Trophoblast cell (in vitro differentiated cells and primary cell): Measurements from ENCODE around the gene EIF3F.

Experiments
- DNase-seq, 2 donors: peaks; one replicate each; pipeline ENCODE4 v3.0.0-alpha.2; 2016
- H2AFZ ChIP-seq: 2 replicates; pipeline ENCODE4 v1.6.1; 2013; ENCODE audit warnings: low read length, moderate library complexity, mild to moderate bottlenecking; ENCODE audit not compliant: insufficient read depth, poor library complexity
- H2AK5ac ChIP-seq: 2 replicates; pipeline ENCODE4 v1.6.1; 2013; ENCODE audit warnings: mild to moderate bottlenecking, low read length
- H2BK120ac ChIP-seq: 2 replicates; pipeline ENCODE4 v1.6.1; 2013; ENCODE audit warnings: low read length, mild to moderate bottlenecking, moderate library complexity; ENCODE audit not compliant: insufficient read depth, poor library complexity
- H2BK12ac ChIP-seq: 2 replicates; pipeline ENCODE4 v1.6.1; 2013; ENCODE audit warnings: mild to moderate bottlenecking, low read length, moderate library complexity
- H2BK5ac ChIP-seq: 2 replicates; pipeline ENCODE4 v1.6.1; 2013; ENCODE audit warnings: low read length, low read depth, moderate library complexity, mild to moderate bottlenecking; ENCODE audit not compliant: poor library complexity
- H3K14ac ChIP-seq: 2 replicates; pipeline ENCODE4 v1.6.1; 2013; ENCODE audit warnings: mild to moderate bottlenecking, low read length
- H3K18ac ChIP-seq: 2 replicates; pipeline ENCODE4 v1.6.1; 2013; ENCODE audit warnings: mild to moderate bottlenecking, low read length
- H3K23ac ChIP-seq: 2 replicates; pipeline ENCODE4 v1.6.1; 2013; ENCODE audit warnings: low read length
- H3K27ac ChIP-seq: 2 replicates; pipeline ENCODE4 v1.5.1; 2013; ENCODE audit warnings: low read depth, mild to moderate bottlenecking, inconsistent platforms, low read length, moderate library complexity
- H3K27me3 ChIP-seq: 2 replicates; pipeline ENCODE4 v1.6.1; 2013; ENCODE audit warnings: inconsistent platforms, mild to moderate bottlenecking, low read length, moderate library complexity; ENCODE audit not compliant: insufficient read depth
- H3K36me3 ChIP-seq, 2 experiments: 1 replicate in 1 of 2; 2 replicates in 1 of 2; pipeline ENCODE4 v1.6.1; 2013; ENCODE audit warnings: low read length in 2 of 2, mild to moderate bottlenecking in 2 of 2, moderate library complexity in 1 of 2; ENCODE audit not compliant: insufficient read depth in 2 of 2, control insufficient read depth in 1 of 2
- H3K4ac ChIP-seq: 2 replicates; pipeline ENCODE4 v1.6.1; 2013; ENCODE audit warnings: low read depth, mild to moderate bottlenecking, low read length, moderate library complexity
- H3K4me1 ChIP-seq, 2 experiments: 1 replicate in 1 of 2; 2 replicates in 1 of 2; pipeline ENCODE4 v1.6.1; 2013; ENCODE audit warnings: low read length in 2 of 2, mild to moderate bottlenecking in 2 of 2, moderate library complexity in 1 of 2; ENCODE audit not compliant: insufficient read depth in 2 of 2, control insufficient read depth in 1 of 2
- H3K4me2 ChIP-seq: 2 replicates; pipeline ENCODE4 v1.6.1; 2013; ENCODE audit warnings: inconsistent platforms, mild to moderate bottlenecking, low read length, moderate library complexity
- H3K4me3 ChIP-seq: 2 replicates; pipeline ENCODE4 v1.5.1; 2013; ENCODE audit warnings: mild to moderate bottlenecking, low read depth, low read length, inconsistent platforms
- H3K79me1 ChIP-seq: one replicate; pipeline ENCODE4 v1.6.1; 2013; ENCODE audit warnings: low read length
- H3K79me2 ChIP-seq: 2 replicates; pipeline ENCODE4 v1.6.1; 2013; ENCODE audit warnings: low read length, mild to moderate bottlenecking; ENCODE audit not compliant: control insufficient read depth, insufficient read depth, poor library complexity
- H3K9ac ChIP-seq: 2 replicates; pipeline ENCODE4 v1.6.1; 2013; ENCODE audit warnings: mild to moderate bottlenecking, low read length
- H3K9me3 ChIP-seq: 2 replicates; pipeline ENCODE4 v1.6.1; 2013; ENCODE audit warnings: low read depth, mild to moderate bottlenecking, control low read depth, inconsistent platforms, low read length; ENCODE audit not compliant: insufficient read depth
- H4K12ac ChIP-seq: 2 replicates; pipeline ENCODE4 v1.6.1; 2013; ENCODE audit warnings: low read depth, mild to moderate bottlenecking, low read length, moderate library complexity
- H4K8ac ChIP-seq: 2 replicates; pipeline ENCODE4 v1.6.1; 2013; ENCODE audit warnings: low read depth, mild to moderate bottlenecking, low read length, moderate library complexity
- H4K91ac ChIP-seq: one replicate; pipeline ENCODE4 v1.6.1; 2013; ENCODE audit warnings: low read depth, mild to moderate bottlenecking, low read length, moderate library complexity
- WGBS: extraction: QIAGEN DNeasy Blood & Tissue Kit; methylation state at CpG from one replicate; pipeline ENCODE4 v1.1.7; 2013; ENCODE audit warnings: missing lambda C conversion rate; ENCODE audit not compliant: insufficient read length, insufficient coverage; ENCODE audit errors: extremely low coverage; 5-methylcytosine and 5-hydroxymethylcytosine counted together

The EIF3F gene

DNA sequence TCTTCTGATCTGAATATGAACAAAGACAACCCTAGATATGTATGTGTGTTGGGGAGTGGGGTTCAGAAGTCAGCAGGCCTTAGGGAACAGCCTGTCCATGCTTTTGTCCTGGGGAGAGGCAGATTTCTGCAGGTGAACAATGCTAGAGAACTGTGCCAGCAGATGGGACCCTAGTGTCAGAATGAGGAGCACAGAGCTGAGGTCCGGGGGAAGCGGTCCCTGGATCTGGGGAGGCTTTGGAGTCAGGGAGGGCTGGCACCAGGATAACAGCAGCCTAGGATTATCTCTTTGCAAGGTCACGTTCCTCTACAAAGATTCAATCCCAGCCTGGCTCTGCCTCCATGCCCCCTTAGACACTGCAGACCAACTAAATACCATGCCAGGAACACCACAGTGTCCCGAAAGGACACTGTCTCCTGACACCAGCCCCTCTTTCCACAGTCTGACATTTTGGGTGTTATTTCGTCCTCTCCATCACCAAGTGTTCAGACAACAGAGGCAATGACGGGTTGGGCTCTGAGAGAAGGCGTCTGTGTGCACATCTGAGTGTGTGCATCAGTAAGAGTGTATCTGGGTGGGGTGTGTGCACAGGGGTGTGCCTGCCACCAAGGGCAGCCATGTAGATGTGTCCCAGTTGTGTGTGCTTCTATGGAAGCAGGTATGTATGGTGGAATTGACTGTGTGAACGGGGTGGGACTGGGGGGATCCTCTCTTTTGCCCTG, 43.5 kb downstream of the EIF3F start:
- Histone ChIP-seq H3K18ac (no peak overlapping the region), H3K23ac (no peak overlapping the region), H2AFZ (no peak overlapping the region), H4K12ac (no peak overlapping the region), H3K9me3 (peaks cover 1% of the 10 kb centered on the region), H3K27me3 (peaks cover 3% of the 10 kb centered on the region), H3K9ac (no peak overlapping the region), H3K79me1 (no peaks in the 10 kb centered on the region), H3K4ac (no peak overlapping the region), H4K91ac (no peak overlapping the region), H3K27ac (no peak overlapping the region), H3K4me1 (peaks cover 3% of the 10 kb centered on the region in 2 experiments), H3K36me3 (no peaks in the 10 kb centered on the region), H3K79me2 (no peaks in the 10 kb centered on the region), H4K8ac (no peak overlapping the region), H2BK5ac (no peak overlapping the region), H3K4me3 (no peak overlapping the region), H3K14ac (no peak overlapping the region), H2AK5ac (no peak overlapping the region), H2BK12ac (no peak overlapping the region), H2BK120ac (no peak overlapping the region), H3K4me2 (no peak overlapping the region)
- DNase-seq = no peak
- WGBS = no CpG with 5 or more reads among the region's 8 CpGs

DNA sequence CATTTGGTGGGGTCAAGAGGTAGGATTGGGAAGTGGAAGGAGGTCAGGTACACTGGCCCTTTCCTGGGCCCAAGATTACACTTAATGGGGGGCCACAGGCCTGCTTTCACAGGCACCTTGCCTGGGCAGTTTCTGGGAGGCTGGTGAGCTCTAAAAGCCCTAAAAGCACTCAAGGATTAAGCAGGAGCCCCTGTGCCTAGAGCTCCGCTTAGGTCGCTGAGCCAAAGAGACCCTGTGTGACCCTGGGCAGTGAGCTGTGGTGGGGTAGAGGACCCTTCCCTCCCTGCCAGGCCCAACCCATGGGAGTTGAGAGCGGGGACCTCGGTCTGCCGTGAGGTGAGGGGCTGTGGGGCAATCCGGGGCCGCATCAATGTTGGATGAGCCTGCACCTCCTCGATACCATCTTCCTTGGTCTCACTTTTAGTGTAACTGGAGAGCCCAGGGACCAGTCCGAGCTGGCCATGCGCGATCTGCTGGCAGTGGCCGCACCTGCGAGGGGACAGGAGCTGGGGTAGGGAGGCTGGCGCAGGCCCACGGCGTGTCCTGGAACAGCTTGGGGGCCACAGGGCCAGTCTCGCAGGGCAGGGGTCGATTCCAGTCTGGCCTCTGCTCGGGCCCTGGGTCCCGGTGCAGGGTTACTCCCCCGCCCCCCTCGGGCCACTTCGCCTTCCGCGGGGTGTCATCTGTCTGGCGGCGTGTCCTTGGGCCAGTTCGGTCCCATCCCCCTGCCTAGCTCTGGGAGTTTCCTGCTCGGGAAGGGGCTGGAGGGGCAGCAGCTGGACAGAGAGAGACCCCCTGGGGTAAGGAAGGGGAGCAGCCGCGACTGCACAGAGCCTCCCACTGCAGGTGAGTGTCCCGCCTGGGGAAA, 44.3 kb downstream of the EIF3F start:
- Histone ChIP-seq H4K8ac (no peak overlapping the region), H3K79me2 (no peaks in the 10 kb centered on the region), H3K23ac (no peak overlapping the region), H3K14ac (no peak overlapping the region), H2AK5ac (no peak overlapping the region), H3K4me1 (peaks cover 3% of the 10 kb centered on the region in 2 experiments), H3K4me2 (no peak overlapping the region), H4K91ac (no peak overlapping the region), H4K12ac (no peak overlapping the region), H3K79me1 (no peaks in the 10 kb centered on the region), H3K27ac (no peak overlapping the region), H2AFZ (no peak overlapping the region), H3K4me3 (no peak overlapping the region), H3K36me3 (no peaks in the 10 kb centered on the region), H2BK5ac (no peak overlapping the region), H3K18ac (no peak overlapping the region), H2BK12ac (no peak overlapping the region), H3K9me3 (peaks cover 1% of the 10 kb centered on the region), H2BK120ac (no peak overlapping the region), H3K27me3 (peaks cover 3% of the 10 kb centered on the region), H3K4ac (no peak overlapping the region), H3K9ac (no peak overlapping the region)
- no peak for DNase-seq
- no CpG with 5 or more reads among the region's 32 CpGs for WGBS

DNA sequence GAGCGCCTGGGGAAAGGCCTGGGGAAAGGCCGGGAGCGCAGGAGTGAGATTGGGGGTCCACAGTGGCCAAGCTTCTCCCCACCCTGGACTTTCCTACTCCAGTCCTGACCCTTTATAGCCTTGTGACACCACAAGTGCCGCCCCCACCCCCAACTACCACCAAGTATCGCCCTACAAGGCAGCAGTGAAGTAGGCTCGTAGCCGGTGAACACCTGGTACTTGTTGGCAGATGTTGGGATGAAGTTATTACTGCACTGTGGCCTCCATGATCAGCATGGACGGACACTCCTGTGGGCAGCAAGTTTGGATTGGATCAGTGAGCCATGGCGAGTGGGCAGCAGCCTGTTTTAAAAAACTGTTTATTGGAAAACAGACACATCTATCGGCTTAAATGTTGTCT, 45.0 kb downstream of the EIF3F start:
- no peak overlapping the region for H4K8ac ChIP-seq
- H2AK5ac ChIP-seq = no peak overlapping the region
- no peak overlapping the region for H3K4ac ChIP-seq
- no peaks in the 10 kb centered on the region for H3K36me3 ChIP-seq
- H2BK5ac ChIP-seq = no peak overlapping the region
- H4K12ac ChIP-seq = no peak overlapping the region
- no peak overlapping the region for H3K4me2 ChIP-seq
- H2BK120ac ChIP-seq = no peak overlapping the region
- no peak overlapping the region for H3K14ac ChIP-seq
- peaks cover 1% of the 10 kb centered on the region for H3K9me3 ChIP-seq
- H2AFZ ChIP-seq = no peak overlapping the region
- H2BK12ac ChIP-seq = no peak overlapping the region
- H3K79me1 ChIP-seq = no peaks in the 10 kb centered on the region
- no peak overlapping the region for H3K27ac ChIP-seq
- H3K27me3 ChIP-seq = peaks cover 3% of the 10 kb centered on the region
- peaks cover 3% of the 10 kb centered on the region in 2 experiments for H3K4me1 ChIP-seq
- H3K18ac ChIP-seq = no peak overlapping the region
- no peak overlapping the region for H4K91ac ChIP-seq
- WGBS = no CpG with 5 or more reads among the region's 10 CpGs
- no peaks in the 10 kb centered on the region for H3K79me2 ChIP-seq
- no peak overlapping the region for H3K9ac ChIP-seq
- H3K4me3 ChIP-seq = no peak overlapping the region
- H3K23ac ChIP-seq = no peak overlapping the region
- DNase-seq = no peak

DNA sequence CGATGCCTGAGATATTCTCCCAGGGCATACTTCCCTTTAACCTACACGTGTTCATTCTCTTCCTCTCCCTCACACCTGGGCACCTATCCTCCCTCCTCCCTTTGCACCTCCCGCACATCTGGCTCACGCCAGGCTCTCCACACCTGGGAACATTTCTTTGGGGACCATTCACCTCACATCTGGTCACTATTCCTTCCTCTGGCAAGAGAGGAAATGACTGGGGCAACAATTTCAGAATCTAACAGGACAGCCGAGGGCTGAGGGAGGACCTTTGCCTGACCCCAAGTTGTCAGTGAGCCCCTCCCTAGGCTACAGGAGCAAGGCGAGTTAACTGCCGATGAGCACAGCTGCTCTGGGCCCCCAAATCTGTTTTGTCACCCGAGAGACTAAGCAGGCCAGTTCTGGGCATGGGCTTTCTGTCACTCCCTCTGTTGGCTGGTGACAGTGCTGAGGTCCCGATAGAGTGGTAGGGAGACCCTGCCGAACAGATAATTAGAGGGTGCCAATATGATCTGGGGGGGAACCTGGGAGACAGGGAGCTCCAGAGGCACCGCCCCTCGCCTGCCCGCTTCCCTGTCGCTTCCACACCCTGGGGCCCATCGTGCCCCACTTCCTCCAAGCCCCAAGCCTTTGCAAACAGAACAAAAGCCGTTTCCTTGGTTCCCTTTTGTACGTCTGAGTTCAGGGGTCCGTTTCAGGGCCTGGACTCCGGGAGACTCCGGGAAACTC, 45.6 kb downstream of the EIF3F start:
- no peak overlapping the region for H4K12ac ChIP-seq
- no peak overlapping the region for H2BK120ac ChIP-seq
- no peak for DNase-seq
- peaks cover 1% of the 10 kb centered on the region for H3K9me3 ChIP-seq
- H3K27ac ChIP-seq = no peak overlapping the region
- no peak overlapping the region for H3K14ac ChIP-seq
- no peak overlapping the region for H3K23ac ChIP-seq
- H3K79me1 ChIP-seq = no peaks in the 10 kb centered on the region
- H3K9ac ChIP-seq = no peak overlapping the region
- H2BK5ac ChIP-seq = no peak overlapping the region
- peak overlapping the region; percentile 31 for H2AFZ ChIP-seq
- peaks cover 3% of the 10 kb centered on the region in 2 experiments for H3K4me1 ChIP-seq
- no peak overlapping the region for H2BK12ac ChIP-seq
- no peak overlapping the region for H4K8ac ChIP-seq
- no CpG with 5 or more reads among the region's 20 CpGs for WGBS
- H3K27me3 ChIP-seq = peaks cover 3% of the 10 kb centered on the region
- peak overlapping the region; percentile 32 for H3K4me2 ChIP-seq
- H3K79me2 ChIP-seq = no peaks in the 10 kb centered on the region
- H3K4me3 ChIP-seq = no peak overlapping the region
- no peak overlapping the region for H4K91ac ChIP-seq
- H3K36me3 ChIP-seq = no peaks in the 10 kb centered on the region
- no peak overlapping the region for H2AK5ac ChIP-seq
- no peak overlapping the region for H3K4ac ChIP-seq
- peak overlapping the region; percentile 11 for H3K18ac ChIP-seq
